ENCODE results near the gene GAB2. TPM values are rescaled to one million over a fixed set of nuclear protein-coding genes. Genes with fewer than 3 reads are reported as not detected.

The GAB2 gene
- total RNA-seq, 2 experiments from 2014 or later = 23.8 to 29.9 TPM

- no peak overlapping the region for H3K27ac Mint-ChIP-seq
- H3K4me1 Mint-ChIP-seq = peaks cover 3% of the 10 kb centered on the region
- ATAC-seq = no peak
- H3K9me3 Mint-ChIP-seq (ENCODE audit: low read depth) = no peaks in the 10 kb centered on the region
- H3K27me3 Mint-ChIP-seq = no peaks in the 10 kb centered on the region
- DNase-seq = no peak
- CTCF ChIA-PET = interaction anchor here (3.1 kb wide), 1 partner anchor 118 kb away, joined by 9 read pairs; no protein-coding TSS in a partner anchor
- H3K4me3 Mint-ChIP-seq = no peak overlapping the region
- peaks cover 12% of the 10 kb centered on the region for H3K36me3 Mint-ChIP-seq
Measured at GRCh38 chr11:78446210-78446609, 28.6 kb upstream of the GAB2 start.

DNA sequence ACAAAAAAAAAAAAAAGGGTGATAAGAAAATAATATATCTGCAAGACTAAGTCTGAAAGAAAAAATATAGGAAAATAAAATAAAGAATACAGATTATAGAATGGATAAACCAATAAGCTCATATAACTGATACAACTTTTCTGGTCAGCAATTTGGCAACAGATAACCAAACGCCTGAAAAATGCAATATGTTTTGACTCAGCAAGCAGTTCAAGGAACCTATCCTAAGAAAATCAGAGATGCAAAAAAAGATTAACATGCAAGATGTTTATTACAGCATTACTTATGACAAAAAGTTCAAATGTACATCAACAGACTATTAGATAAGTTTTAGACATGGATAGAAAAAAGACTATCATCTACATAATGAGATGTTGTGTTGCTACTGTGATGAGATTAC, 27.1 kb upstream of the GAB2 start:
- ATAC-seq = no peak
- Mint-ChIP-seq H3K4me3 (no peak overlapping the region), H3K9me3 (ENCODE audit: low read depth) (no peaks in the 10 kb centered on the region), H3K27ac (no peak overlapping the region), H3K4me1 (no peaks in the 10 kb centered on the region), H3K36me3 (peaks cover 11% of the 10 kb centered on the region), H3K27me3 (no peaks in the 10 kb centered on the region)
- no peak for DNase-seq
- CTCF ChIA-PET = interaction anchor here (1.0 to 3.1 kb wide), 3 partner anchors 10 to 120 kb away, joined by 3 to 9 read pairs (median 5); no protein-coding TSS in a partner anchor

GRCh38 chr11:78441956-78442355, 24.3 kb upstream of the GAB2 start:
- Mint-ChIP-seq H3K4me1 (peaks cover 1% of the 10 kb centered on the region), H3K36me3 (peaks cover 13% of the 10 kb centered on the region), H3K4me3 (no peak overlapping the region), H3K27ac (no peak overlapping the region), H3K9me3 (ENCODE audit: low read depth) (no peaks in the 10 kb centered on the region), H3K27me3 (no peaks in the 10 kb centered on the region)
- DNase-seq = no peak
- CTCF ChIA-PET = no interaction called here
- no peak for ATAC-seq

- ATAC-seq = no peak
- H3K4me1 Mint-ChIP-seq = peaks cover 1% of the 10 kb centered on the region
- H3K27me3 Mint-ChIP-seq = no peaks in the 10 kb centered on the region
- no peak overlapping the region for H3K4me3 Mint-ChIP-seq
- no peaks in the 10 kb centered on the region for H3K9me3 Mint-ChIP-seq (ENCODE audit: low read depth)
- no peak for DNase-seq
- CTCF ChIA-PET = no interaction called here
- no peak overlapping the region for H3K27ac Mint-ChIP-seq
- H3K36me3 Mint-ChIP-seq = peaks cover 13% of the 10 kb centered on the region
Measured at GRCh38 chr11:78438298-78438975, 20.8 kb upstream of the GAB2 start.

GRCh38 chr11:78432956-78433355, 15.3 kb upstream of the GAB2 start:
- H3K27ac Mint-ChIP-seq = no peak overlapping the region
- no peaks in the 10 kb centered on the region for H3K27me3 Mint-ChIP-seq
- CTCF ChIA-PET = interaction anchor here (0.8 to 4.5 kb wide), 4 partner anchors 8 to 107 kb away, joined by 3 to 47 read pairs (median 4); partner anchors contain the start of gene GAB2
- peaks cover 5% of the 10 kb centered on the region for H3K36me3 Mint-ChIP-seq
- H3K9me3 Mint-ChIP-seq (ENCODE audit: low read depth) = no peaks in the 10 kb centered on the region
- H3K4me1 Mint-ChIP-seq = peaks cover 11% of the 10 kb centered on the region
- no peak overlapping the region for H3K4me3 Mint-ChIP-seq
- DNase-seq (no peak), ATAC-seq (no peak)

DNA sequence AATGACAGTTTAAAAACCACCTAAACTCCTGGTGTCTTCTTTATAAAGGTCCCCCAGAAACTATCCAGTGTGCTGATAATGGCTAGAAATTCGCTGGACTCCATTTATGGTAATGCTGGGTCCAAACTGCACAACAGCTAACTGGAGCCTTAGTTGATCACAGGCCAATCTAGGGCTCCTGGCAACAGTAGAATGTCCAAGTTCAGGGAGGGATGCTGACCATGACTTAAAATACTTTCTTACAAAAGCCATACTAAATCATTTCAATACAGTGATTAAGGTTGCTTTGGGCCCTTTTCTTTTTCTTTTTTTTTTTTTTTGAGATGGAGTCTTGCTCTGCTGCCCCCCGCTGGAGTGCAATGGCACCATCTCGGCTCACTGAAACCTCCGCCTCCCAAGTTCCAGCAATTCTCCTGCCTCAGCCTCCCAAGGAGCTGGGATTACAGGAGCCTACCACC, 14.5 kb upstream of the GAB2 start:
- no peak overlapping the region for H3K27ac Mint-ChIP-seq
- peaks cover 4% of the 10 kb centered on the region for H3K36me3 Mint-ChIP-seq
- H3K4me1 Mint-ChIP-seq = peaks cover 19% of the 10 kb centered on the region
- no peak for DNase-seq
- H3K4me3 Mint-ChIP-seq = no peak overlapping the region
- H3K9me3 Mint-ChIP-seq (ENCODE audit: low read depth) = no peaks in the 10 kb centered on the region
- no peaks in the 10 kb centered on the region for H3K27me3 Mint-ChIP-seq
- CTCF ChIA-PET = interaction anchor here (0.8 to 4.5 kb wide), 5 partner anchors 12 to 108 kb away, joined by 3 to 47 read pairs (median 3); partner anchors contain the start of gene GAB2
- ATAC-seq = no peak

GRCh38 chr11:78429660-78430059, 12.0 kb upstream of the GAB2 start:
- peak; percentile 42 for ATAC-seq
- Mint-ChIP-seq H3K9me3 (ENCODE audit: low read depth) (no peaks in the 10 kb centered on the region), H3K4me3 (no peak overlapping the region), H3K27me3 (no peaks in the 10 kb centered on the region), H3K4me1 (peaks cover 35% of the 10 kb centered on the region), H3K36me3 (peaks cover 7% of the 10 kb centered on the region), H3K27ac (no peak overlapping the region)
- no peak for DNase-seq
- CTCF ChIA-PET = interaction anchor here (4.5 to 5.2 kb wide), 2 partner anchors 10 to 134 kb away, joined by 22 to 47 read pairs; partner anchors contain the start of gene GAB2

GRCh38 chr11:78429209-78429608, 11.6 kb upstream of the GAB2 start:
- no peaks in the 10 kb centered on the region for H3K9me3 Mint-ChIP-seq (ENCODE audit: low read depth)
- H3K27me3 Mint-ChIP-seq = no peaks in the 10 kb centered on the region
- ATAC-seq = no peak
- no peak overlapping the region for H3K27ac Mint-ChIP-seq
- peaks cover 40% of the 10 kb centered on the region for H3K4me1 Mint-ChIP-seq
- H3K4me3 Mint-ChIP-seq = no peak overlapping the region
- no peak for DNase-seq
- peaks cover 9% of the 10 kb centered on the region for H3K36me3 Mint-ChIP-seq
- CTCF ChIA-PET = interaction anchor here (1.2 to 5.2 kb wide), 3 partner anchors 9 to 135 kb away, joined by 3 to 47 read pairs (median 22); partner anchors contain the start of gene GAB2

- no peak overlapping the region for H3K4me3 Mint-ChIP-seq
- H3K36me3 Mint-ChIP-seq = peaks cover 12% of the 10 kb centered on the region
- CTCF ChIA-PET = interaction anchor here (1.2 to 5.2 kb wide), 3 partner anchors 9 to 135 kb away, joined by 3 to 47 read pairs (median 22); partner anchors contain the start of gene GAB2
- DNase-seq (no peak), ATAC-seq (no peak)
- no peak overlapping the region for H3K27ac Mint-ChIP-seq
- H3K9me3 Mint-ChIP-seq (ENCODE audit: low read depth) = no peaks in the 10 kb centered on the region
- no peaks in the 10 kb centered on the region for H3K27me3 Mint-ChIP-seq
- H3K4me1 Mint-ChIP-seq = peaks cover 43% of the 10 kb centered on the region
Measured at GRCh38 chr11:78428773-78429172, 11.2 kb upstream of the GAB2 start.

DNA sequence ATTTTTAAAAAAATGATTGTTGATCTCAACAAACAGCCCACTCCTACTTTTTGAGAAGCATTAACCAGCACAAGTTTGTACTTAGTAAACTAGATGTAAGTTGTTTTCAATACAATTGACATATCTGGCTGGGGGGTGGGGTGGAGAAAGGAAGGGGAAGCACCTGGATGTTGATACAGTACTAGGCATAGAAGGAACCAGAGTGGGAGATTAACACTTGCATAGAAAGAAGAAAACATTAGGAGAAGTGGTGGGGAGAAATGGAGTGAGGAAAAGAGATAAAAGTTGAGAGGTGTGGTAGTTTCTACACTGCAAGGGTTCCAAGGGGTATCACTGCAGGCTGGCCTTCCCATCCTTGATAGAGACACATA, 10.6 kb upstream of the GAB2 start:
- no peak overlapping the region for H3K27ac Mint-ChIP-seq
- ATAC-seq (no peak), DNase-seq (no peak)
- CTCF ChIA-PET = interaction anchor here (1.2 to 5.2 kb wide), 3 partner anchors 8 to 136 kb away, joined by 3 to 47 read pairs (median 22); partner anchors contain the start of gene GAB2
- H3K36me3 Mint-ChIP-seq = peaks cover 12% of the 10 kb centered on the region
- H3K4me1 Mint-ChIP-seq = peaks cover 43% of the 10 kb centered on the region
- no peaks in the 10 kb centered on the region for H3K9me3 Mint-ChIP-seq (ENCODE audit: low read depth)
- H3K4me3 Mint-ChIP-seq = no peak overlapping the region
- H3K27me3 Mint-ChIP-seq = no peaks in the 10 kb centered on the region

- H3K36me3 Mint-ChIP-seq = peaks cover 14% of the 10 kb centered on the region
- H3K4me3 Mint-ChIP-seq = no peak overlapping the region
- H3K9me3 Mint-ChIP-seq (ENCODE audit: low read depth) = no peaks in the 10 kb centered on the region
- no peak overlapping the region for H3K27ac Mint-ChIP-seq
- H3K4me1 Mint-ChIP-seq = peaks cover 43% of the 10 kb centered on the region
- no peak for DNase-seq
- no peak for ATAC-seq
- CTCF ChIA-PET = interaction anchor here (1.3 to 5.2 kb wide), 2 partner anchors 9 to 136 kb away, joined by 6 to 22 read pairs; no protein-coding TSS in a partner anchor
- H3K27me3 Mint-ChIP-seq = no peaks in the 10 kb centered on the region
Measured at GRCh38 chr11:78427615-78428265, 10.1 kb upstream of the GAB2 start.

GRCh38 chr11:78426845-78427244, 9.2 kb upstream of the GAB2 start:
- Mint-ChIP-seq H3K27ac (no peak overlapping the region), H3K36me3 (peaks cover 14% of the 10 kb centered on the region), H3K27me3 (no peaks in the 10 kb centered on the region), H3K4me1 (peaks cover 42% of the 10 kb centered on the region), H3K9me3 (ENCODE audit: low read depth) (no peaks in the 10 kb centered on the region), H3K4me3 (no peak overlapping the region)
- CTCF ChIA-PET = interaction anchor here (1.3 to 5.2 kb wide), 2 partner anchors 8 to 137 kb away, joined by 6 to 22 read pairs; no protein-coding TSS in a partner anchor
- DNase-seq (no peak), ATAC-seq (no peak)

DNA sequence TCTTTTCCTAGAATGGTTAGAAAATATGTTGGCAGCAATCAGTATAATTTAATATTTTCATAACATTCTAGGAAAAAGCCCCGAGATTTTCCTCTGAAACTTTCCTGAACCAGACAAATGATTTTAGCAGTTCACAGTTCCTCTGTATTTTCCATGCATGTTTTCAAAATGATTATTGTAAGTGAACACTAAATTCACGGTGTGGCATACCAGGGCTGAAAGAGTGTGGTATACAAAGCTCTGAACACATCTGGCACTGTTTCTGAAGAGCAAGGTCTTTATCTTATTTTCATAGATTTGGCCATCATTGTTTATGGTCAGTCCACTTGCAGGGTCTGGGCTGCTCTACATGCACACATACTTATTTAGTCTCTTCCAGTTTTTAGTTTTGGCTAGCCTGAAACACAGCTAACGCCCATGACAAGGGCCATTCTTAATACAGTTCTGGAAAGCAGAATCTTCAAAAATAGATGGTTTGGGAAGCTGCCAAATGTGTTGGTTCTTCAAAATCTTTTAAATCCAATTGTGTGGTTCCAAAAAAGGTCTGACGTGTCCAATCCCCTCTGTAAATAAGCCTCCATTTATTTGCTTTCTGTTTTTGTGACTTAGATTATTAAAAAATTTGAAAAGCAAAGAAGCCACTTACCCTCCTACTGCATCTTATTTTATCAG, 7.9 kb upstream of the GAB2 start:
- CTCF ChIA-PET = interaction anchor here (1.0 to 1.6 kb wide), 4 partner anchors 8 to 197 kb away, joined by 3 to 5 read pairs (median 4); no protein-coding TSS in a partner anchor
- H3K27ac Mint-ChIP-seq = no peak overlapping the region

More for the DNA sequence above, 7.9 kb upstream of the GAB2 start:
- ATAC-seq (no peak), DNase-seq (no peak)
- H3K4me1 Mint-ChIP-seq = peaks cover 50% of the 10 kb centered on the region
- no peak overlapping the region for H3K4me3 Mint-ChIP-seq
- H3K27me3 Mint-ChIP-seq = no peaks in the 10 kb centered on the region
- H3K36me3 Mint-ChIP-seq = peaks cover 14% of the 10 kb centered on the region
- H3K9me3 Mint-ChIP-seq (ENCODE audit: low read depth) = no peaks in the 10 kb centered on the region
